H9 (cell line): ENCODE measurements around the gene PDLIM7. TPM values are rescaled to one million over a fixed set of nuclear protein-coding genes. Genes with fewer than 3 reads are reported as not detected.

Experiments used
- DNase-seq: peaks from one replicate; pipeline ENCODE4 v3.0.0-alpha.2; 2017
- H2AFZ ChIP-seq: one replicate; pipeline ENCODE4 v1.6.1; 2013; ENCODE audit warnings: mild to moderate bottlenecking, low read length, control low read depth, moderate library complexity
- H2AK5ac ChIP-seq: 2 replicates; pipeline ENCODE4 v1.6.1; 2013; ENCODE audit warnings: low read length, control low read depth, mixed read lengths; ENCODE audit not compliant: insufficient read length
- H2BK120ac ChIP-seq: one replicate; pipeline ENCODE4 v1.6.1; 2013; ENCODE audit warnings: low read depth, mild to moderate bottlenecking, low read length, control low read depth, inconsistent platforms; ENCODE audit not compliant: poor library complexity, severe bottlenecking
- H2BK12ac ChIP-seq: 2 replicates; pipeline ENCODE4 v1.6.1; 2013; ENCODE audit warnings: low read length, control low read depth, mixed read lengths, low read depth; ENCODE audit not compliant: insufficient read length
- H2BK15ac ChIP-seq: 2 replicates; pipeline ENCODE4 v1.6.1; 2013; ENCODE audit warnings: low read depth, low read length, control low read depth
- H2BK20ac ChIP-seq: one replicate; pipeline ENCODE4 v1.6.1; 2013; ENCODE audit warnings: low read depth, mild to moderate bottlenecking, low read length, control low read depth, inconsistent platforms; ENCODE audit not compliant: poor library complexity, severe bottlenecking
- H2BK5ac ChIP-seq: 2 replicates; pipeline ENCODE4 v1.6.1; 2013; ENCODE audit warnings: low read length, control low read depth, mixed read lengths; ENCODE audit not compliant: insufficient read length
- H3K14ac ChIP-seq: 2 replicates; pipeline ENCODE4 v1.6.1; 2013; ENCODE audit warnings: low read length, control low read depth; ENCODE audit not compliant: insufficient read depth
- H3K18ac ChIP-seq: 2 replicates; pipeline ENCODE4 v1.6.1; 2013; ENCODE audit warnings: low read depth, mild to moderate bottlenecking, mixed read lengths, low read length, control low read depth; ENCODE audit not compliant: insufficient read length
- H3K23ac ChIP-seq: 2 replicates; pipeline ENCODE4 v1.6.1; 2013; ENCODE audit warnings: low read length, control low read depth, mixed read lengths, low read depth; ENCODE audit not compliant: insufficient read length
- H3K23me2 ChIP-seq: 2 replicates; pipeline ENCODE4 v1.6.1; 2013; ENCODE audit warnings: low read depth, mild to moderate bottlenecking, mixed read lengths, low read length, control low read depth; ENCODE audit not compliant: insufficient read length, poor library complexity, severe bottlenecking
- H3K27ac ChIP-seq: 2 replicates; pipeline ENCODE4 v1.5.1; 2013; ENCODE audit warnings: low read length, control low read depth, mixed read lengths, low read depth; ENCODE audit not compliant: insufficient read length
- H3K27me3 ChIP-seq: 2 replicates; pipeline ENCODE4 v1.6.1; 2013; ENCODE audit warnings: low read length, control low read depth, inconsistent platforms; ENCODE audit not compliant: insufficient read depth
- H3K4ac ChIP-seq: 2 replicates; pipeline ENCODE4 v1.6.1; 2013; ENCODE audit warnings: low read depth, mild to moderate bottlenecking, control low read depth, inconsistent platforms, low read length, moderate library complexity
- H3K4me1 ChIP-seq: 2 replicates; pipeline ENCODE4 v1.6.1; 2013; ENCODE audit warnings: low read length, control low read depth, inconsistent platforms; ENCODE audit not compliant: insufficient read depth
- H3K4me2 ChIP-seq: 2 replicates; pipeline ENCODE4 v1.6.1; 2013; ENCODE audit warnings: low read length, control low read depth, mixed read lengths; ENCODE audit not compliant: insufficient read length, insufficient read depth
- H3K56ac ChIP-seq: 2 replicates; pipeline ENCODE4 v1.6.1; 2013; ENCODE audit warnings: low read depth, mild to moderate bottlenecking, mixed read lengths, low read length, control low read depth; ENCODE audit not compliant: insufficient read length
- H3K79me1 ChIP-seq: 2 replicates; pipeline ENCODE4 v1.6.1; 2013; ENCODE audit warnings: low read depth, mild to moderate bottlenecking, moderate library complexity, low read length, control low read depth, inconsistent platforms; ENCODE audit not compliant: insufficient read depth, poor library complexity, severe bottlenecking
- H3K79me2 ChIP-seq: 2 replicates; pipeline ENCODE4 v1.6.1; 2013; ENCODE audit warnings: low read length, control low read depth, inconsistent platforms; ENCODE audit not compliant: insufficient read depth
- H3K9ac ChIP-seq: 2 replicates; pipeline ENCODE4 v1.6.1; 2013; ENCODE audit warnings: low read length, control low read depth, mixed read lengths; ENCODE audit not compliant: insufficient read length; ENCODE audit errors: extremely low read depth
- H3K9me3 ChIP-seq: one replicate; pipeline ENCODE4 v1.6.1; 2013; ENCODE audit warnings: low read depth, low read length, inconsistent platforms; ENCODE audit not compliant: control insufficient read depth
- H3T11ph ChIP-seq: one replicate; pipeline ENCODE4 v1.6.1; 2013; ENCODE audit warnings: mild to moderate bottlenecking, low read length, control low read depth, inconsistent platforms
- H4K20me1 ChIP-seq: one replicate; pipeline ENCODE4 v1.6.1; 2013; ENCODE audit not compliant: control insufficient read depth, insufficient read length, insufficient read depth
- H4K5ac ChIP-seq: 2 replicates; pipeline ENCODE4 v1.6.1; 2013; ENCODE audit warnings: low read depth, mild to moderate bottlenecking, mixed read lengths, low read length, control low read depth; ENCODE audit not compliant: insufficient read length
- H4K8ac ChIP-seq: replicated peaks from 2 replicates; pipeline ENCODE4 v1.6.1; 2013; ENCODE audit warnings: low read length, control low read depth, mixed read lengths, low read depth; ENCODE audit not compliant: insufficient read length
- H4K91ac ChIP-seq: 2 replicates; pipeline ENCODE4 v1.6.1; 2013; ENCODE audit warnings: low read depth, mild to moderate bottlenecking, moderate library complexity, mixed read lengths, low read length, control low read depth; ENCODE audit not compliant: insufficient read length
- H3K27ac Mint-ChIP-seq, 3 experiments: 2 replicates in 2 of 3; 3 replicates in 1 of 3; pipeline ENCODE4 v1.8.0; 2020 to 2021; ENCODE audit warnings: mixed read lengths in 3 of 3, mild to moderate bottlenecking in 1 of 3, moderate library complexity in 1 of 3
- H3K27me3 Mint-ChIP-seq: 2 replicates; pipeline ENCODE4 v1.8.0; 2021; ENCODE audit warnings: low read depth, mild to moderate bottlenecking, moderate library complexity, mixed read lengths
- H3K36me3 Mint-ChIP-seq, 3 experiments: 2 replicates in 2 of 3; 3 replicates in 1 of 3; pipeline ENCODE4 v1.8.0; 2020 to 2021; ENCODE audit warnings: low read depth in 3 of 3, mixed read lengths in 3 of 3; ENCODE audit not compliant: insufficient read depth in 1 of 3
- H3K4me1 Mint-ChIP-seq, 2 experiments: 2 replicates each; pipeline ENCODE4 v1.8.0; 2020; ENCODE audit warnings: mixed read lengths in 2 of 2
- H3K4me3 Mint-ChIP-seq, 2 experiments: 2 replicates in 1 of 2; 3 replicates in 1 of 2; pipeline ENCODE4 v1.8.0; 2020 to 2021; ENCODE audit warnings: mild to moderate bottlenecking in 2 of 2, mixed read lengths in 2 of 2, moderate library complexity in 1 of 2
- H3K9me3 Mint-ChIP-seq, 2 experiments: 2 replicates in 1 of 2; 3 replicates in 1 of 2; pipeline ENCODE4 v1.8.0; 2020; ENCODE audit warnings: mild to moderate bottlenecking in 2 of 2, mixed read lengths in 2 of 2, moderate library complexity in 1 of 2
- WGBS: extraction: QIAGEN DNeasy Blood & Tissue Kit; methylation state at CpG from one replicate; pipeline ENCODE4 v1.1.7; 2013; ENCODE audit warnings: missing lambda C conversion rate, low lambda C conversion rate, mixed read lengths; ENCODE audit not compliant: insufficient read length; ENCODE audit errors: extremely low coverage; 5-methylcytosine and 5-hydroxymethylcytosine counted together
- total RNA-seq: library from RNA; stranded (reverse); gene quantifications from 2 replicates; pipeline ENCODE4 v1.2.1, GENCODE V29; 2021
- TF ChIP-seq, protein P1 (sequence below): fragments of 200-600 bp; sonication (generic); conservative IDR thresholded peaks from 3 replicates; pipeline ENCODE4 v1.8.0; 2021; ENCODE audit warnings: antibody characterized with exemption, mild to moderate bottlenecking

PDLIM7 gene
- total RNA-seq, 1 experiment from 2014 or later = 137 TPM

- H3K79me2 ChIP-seq = no peaks in the 10 kb centered on the region
- H3K27ac ChIP-seq = no peak overlapping the region
These were observed 5.9 kb downstream of the PDLIM7 start for GRCh38 chr5:177491429-177491945.

More at GRCh38 chr5:177491429-177491945, 5.9 kb downstream of the PDLIM7 start:
- no peak overlapping the region for H4K8ac ChIP-seq
- Mint-ChIP-seq H3K4me1 (peaks cover 20 to 43% of the 10 kb centered on the region in 2 experiments), H3K27me3 (no peaks in the 10 kb centered on the region), H3K4me3 (no peak overlapping the region), H3K9me3 (no peaks in the 10 kb centered on the region; a peak in 1 of 5 replicates), H3K36me3 (peaks cover 40 to 68% (median 64%) of the 10 kb centered on the region in 3 experiments), H3K27ac (peak overlapping the region in 2 of 3 experiments; percentile 58 to 87; a peak in 2 of 7 replicates)
- H3K4me2 ChIP-seq = no peak overlapping the region
- peaks cover 4% of the 10 kb centered on the region for H3K23me2 ChIP-seq
- no peak overlapping the region for H2AK5ac ChIP-seq
- H4K20me1 ChIP-seq = no peaks in the 10 kb centered on the region
- H3K9me3 ChIP-seq = no peaks in the 10 kb centered on the region
- no peak overlapping the region for H4K91ac ChIP-seq
- H3K27me3 ChIP-seq = no peaks in the 10 kb centered on the region
- TF ChIP-seq, protein P1, sequence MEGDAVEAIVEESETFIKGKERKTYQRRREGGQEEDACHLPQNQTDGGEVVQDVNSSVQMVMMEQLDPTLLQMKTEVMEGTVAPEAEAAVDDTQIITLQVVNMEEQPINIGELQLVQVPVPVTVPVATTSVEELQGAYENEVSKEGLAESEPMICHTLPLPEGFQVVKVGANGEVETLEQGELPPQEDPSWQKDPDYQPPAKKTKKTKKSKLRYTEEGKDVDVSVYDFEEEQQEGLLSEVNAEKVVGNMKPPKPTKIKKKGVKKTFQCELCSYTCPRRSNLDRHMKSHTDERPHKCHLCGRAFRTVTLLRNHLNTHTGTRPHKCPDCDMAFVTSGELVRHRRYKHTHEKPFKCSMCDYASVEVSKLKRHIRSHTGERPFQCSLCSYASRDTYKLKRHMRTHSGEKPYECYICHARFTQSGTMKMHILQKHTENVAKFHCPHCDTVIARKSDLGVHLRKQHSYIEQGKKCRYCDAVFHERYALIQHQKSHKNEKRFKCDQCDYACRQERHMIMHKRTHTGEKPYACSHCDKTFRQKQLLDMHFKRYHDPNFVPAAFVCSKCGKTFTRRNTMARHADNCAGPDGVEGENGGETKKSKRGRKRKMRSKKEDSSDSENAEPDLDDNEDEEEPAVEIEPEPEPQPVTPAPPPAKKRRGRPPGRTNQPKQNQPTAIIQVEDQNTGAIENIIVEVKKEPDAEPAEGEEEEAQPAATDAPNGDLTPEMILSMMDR = peak; percentile 100; the same call in 2 of the 3 replicates
- H3K4ac ChIP-seq = no peak overlapping the region
- H2BK15ac ChIP-seq = no peak overlapping the region
- H3K4me1 ChIP-seq = peaks cover 5% of the 10 kb centered on the region; the same call in 1 of the 2 replicates
- H3K23ac ChIP-seq = no peak overlapping the region
- H3T11ph ChIP-seq = no peak overlapping the region
- no peak overlapping the region for H2AFZ ChIP-seq
- H4K5ac ChIP-seq = no peak overlapping the region
- no peak overlapping the region for H2BK12ac ChIP-seq
- WGBS = no CpG with 5 or more reads among the region's 43 CpGs
- no peak overlapping the region for H3K9ac ChIP-seq
- H2BK5ac ChIP-seq = no peak overlapping the region
- no peak overlapping the region for H3K14ac ChIP-seq
- H3K18ac ChIP-seq = no peak overlapping the region
- no peak overlapping the region for H2BK120ac ChIP-seq
- no peak overlapping the region for H2BK20ac ChIP-seq
- peak; percentile 92 for DNase-seq
- H3K79me1 ChIP-seq = no peaks in the 10 kb centered on the region
- no peak overlapping the region for H3K56ac ChIP-seq
